IMR-90 (cell line): ENCODE measurements around the gene VPS26A. TPM values are rescaled to one million over a fixed set of nuclear protein-coding genes. Genes with fewer than 3 reads are reported as not detected.

Experiments used
- ATAC-seq: fragments of 200-7000 bp; cut with Tn5 transposase; 2 replicates; pipeline ENCODE4 v1.9.1; 2020; ENCODE audit warnings: low read depth, mild to moderate bottlenecking, moderate library complexity
- BruUV-seq: library from RNA; stranded (reverse); fragments of 400-500 nt; replicated peaks from 2 replicates; lab custom pipeline; 2021; lab: Mats Ljungman, UMichigan
- CTCF ChIA-PET: fragments of 300-600 bp; formaldehyde crosslinking; extraction: SDS; loops from one replicate; lab custom pipeline; 2021; ENCODE audit warnings: antibody characterized with exemption; lab: Yijun Ruan, JAX
- POLR2A ChIA-PET: fragments of 300-600 bp; sonication (Branson Sonifier 250); formaldehyde crosslinking; loops from one replicate; lab custom pipeline; 2022; ENCODE audit warnings: antibody characterized with exemption; ENCODE audit not compliant: unreplicated experiment; lab: Charles Lee
- DNase-seq: peaks from one replicate; pipeline ENCODE4 v3.0.0; 2013
- H2AFZ ChIP-seq: replicated peaks from 2 replicates; pipeline ENCODE3; 2013; ENCODE audit warnings: low read length, mild to moderate bottlenecking; ENCODE audit not compliant: poor library complexity
- H2AK5ac ChIP-seq: 2 replicates; pipeline ENCODE4 v1.6.1; 2013; ENCODE audit warnings: low read depth, low read length, inconsistent platforms
- H2AK9ac ChIP-seq: replicated peaks from 2 replicates; pipeline ENCODE3; 2013; ENCODE audit warnings: mild to moderate bottlenecking, low read depth, low read length, moderate library complexity; ENCODE audit not compliant: poor library complexity
- H2BK120ac ChIP-seq: 2 replicates; pipeline ENCODE4 v1.6.1; 2013; ENCODE audit warnings: low read depth, low read length, inconsistent platforms
- H2BK15ac ChIP-seq: 3 replicates; pipeline ENCODE4 v1.6.1; 2013; ENCODE audit warnings: low read depth, low read length, inconsistent platforms
- H2BK20ac ChIP-seq: 2 replicates; pipeline ENCODE4 v1.6.1; 2013; ENCODE audit warnings: low read depth, mild to moderate bottlenecking, inconsistent platforms, low read length, moderate library complexity
- H2BK5ac ChIP-seq: 2 replicates; pipeline ENCODE4 v1.6.1; 2013; ENCODE audit warnings: mild to moderate bottlenecking, low read depth, low read length, inconsistent platforms; ENCODE audit not compliant: poor library complexity, severe bottlenecking
- H3K14ac ChIP-seq: replicated peaks from 2 replicates; pipeline ENCODE4 v1.6.1; 2013; ENCODE audit warnings: low read depth, low read length, inconsistent platforms
- H3K18ac ChIP-seq: 2 replicates; pipeline ENCODE4 v1.6.1; 2013; ENCODE audit warnings: low read depth, low read length, control low read depth
- H3K23ac ChIP-seq: 2 replicates; pipeline ENCODE4 v1.6.1; 2013; ENCODE audit warnings: low read depth, low read length, inconsistent platforms
- H3K27ac ChIP-seq: 2 replicates; pipeline ENCODE4 v1.5.1; 2013; ENCODE audit warnings: mild to moderate bottlenecking, control low read depth, low read length; ENCODE audit not compliant: insufficient read depth
- H3K27me3 ChIP-seq: 2 replicates; pipeline ENCODE4 v1.6.1; 2013; ENCODE audit warnings: low read length; ENCODE audit not compliant: control insufficient read depth, insufficient read depth
- H3K36me3 ChIP-seq: 2 replicates; pipeline ENCODE4 v1.6.1; 2013; ENCODE audit warnings: low read length, mixed read lengths; ENCODE audit not compliant: control insufficient read depth, insufficient read depth
- H3K4ac ChIP-seq: 2 replicates; pipeline ENCODE4 v1.6.1; 2013; ENCODE audit warnings: low read depth, low read length, inconsistent platforms
- H3K4me1 ChIP-seq: 2 replicates; pipeline ENCODE4 v1.6.1; 2013; ENCODE audit warnings: low read length, mixed read lengths; ENCODE audit not compliant: control insufficient read depth, insufficient read depth
- H3K4me2 ChIP-seq: 2 replicates; pipeline ENCODE4 v1.6.1; 2013; ENCODE audit warnings: low read depth, mild to moderate bottlenecking, control low read depth, low read length, moderate library complexity
- H3K4me3 ChIP-seq: 2 replicates; pipeline ENCODE4 v1.5.1; 2013; ENCODE audit warnings: low read depth, mild to moderate bottlenecking, control low read depth, low read length, moderate library complexity; ENCODE audit not compliant: insufficient read depth
- H3K56ac ChIP-seq: 2 replicates; pipeline ENCODE4 v1.6.1; 2013; ENCODE audit warnings: low read length, inconsistent platforms; ENCODE audit not compliant: insufficient read depth; ENCODE audit errors: extremely low read depth
- H3K79me1 ChIP-seq, 2 experiments: 2 replicates each; pipeline ENCODE4 v1.6.1; 2013; ENCODE audit warnings: low read length in 2 of 2, inconsistent platforms in 1 of 2, low read depth in 1 of 2
- H3K9ac ChIP-seq: 2 replicates; pipeline ENCODE4 v1.6.1; 2013; ENCODE audit warnings: low read depth, low read length, control low read depth
- H3K9me1 ChIP-seq: 2 replicates; pipeline ENCODE4 v1.6.1; 2013; ENCODE audit warnings: low read length, inconsistent platforms; ENCODE audit not compliant: insufficient read depth
- H3K9me3 ChIP-seq: 2 replicates; pipeline ENCODE4 v1.6.1; 2013; ENCODE audit warnings: low read length; ENCODE audit not compliant: control insufficient read depth, insufficient read depth
- H4K20me1 ChIP-seq: 2 replicates; pipeline ENCODE4 v1.6.1; 2013; ENCODE audit warnings: low read length, inconsistent platforms; ENCODE audit not compliant: insufficient read depth
- H4K5ac ChIP-seq: 2 replicates; pipeline ENCODE4 v1.6.1; 2013; ENCODE audit warnings: mild to moderate bottlenecking, low read depth, low read length, control low read depth
- H4K8ac ChIP-seq, 2 experiments: 2 replicates each; pipeline ENCODE4 v1.6.1; 2013; ENCODE audit warnings: low read depth in 2 of 2, low read length in 2 of 2, control low read depth in 1 of 2, inconsistent platforms in 1 of 2
- H4K91ac ChIP-seq: 2 replicates; pipeline ENCODE4 v1.6.1; 2013; ENCODE audit warnings: low read depth, low read length, inconsistent platforms; ENCODE audit not compliant: insufficient read depth
- CHD1 ChIP-seq: IDR thresholded peaks from 2 replicates; pipeline ENCODE4 v1.6.1; 2012; ENCODE audit warnings: low read depth, low read length, improper control_type of control experiment
- NFE2L2 ChIP-seq: fragments of 150-350 bp; IDR thresholded peaks from 2 replicates; pipeline ENCODE4 v1.6.1; 2016; ENCODE audit warnings: low read depth, mild to moderate bottlenecking, low read length
- WGBS, 2 experiments: methylation state at CpG; one replicate each; pipeline versions ENCODE4 v1.1.5 to v1.1.7; 2013; ENCODE audit warnings: missing lambda C conversion rate in 2 of 2; ENCODE audit not compliant: insufficient read length in 1 of 2; ENCODE audit errors: extremely low coverage in 2 of 2; 5-methylcytosine and 5-hydroxymethylcytosine counted together
- dilution Hi-C: fragments of 300-500 bp; cut with HindIII; formaldehyde crosslinking; loops from one replicate; pipeline ENCODE4 v1.14.3; 2018; ENCODE audit warnings: low sequenced_read_pairs; ENCODE audit not compliant: unreplicated experiment
- in situ Hi-C: fragments of 300-500 bp; cut with MboI; formaldehyde crosslinking; loops from 3 replicates; pipeline ENCODE4 v1.14.3; 2019; ENCODE audit warnings: low sequenced_read_pairs, inconsistent platforms, mixed read lengths
- intact Hi-C: fragments of 100-400 bp; cut with micrococcal nuclease; formaldehyde crosslinking; loops from 2 replicates; pipeline ENCODE4 v1.10.0; 2022
- polyA plus RNA-seq, 3 experiments: library from polyadenylated mRNA; depleted of rRNA; stranded (reverse); fragments of >200 nt; gene quantifications; 2 replicates each; pipeline ENCODE4 v1.2.3, GENCODE V29; 2012; ENCODE audit warnings: low replicate concordance in 1 of 3
- total RNA-seq: library from RNA; depleted of rRNA; stranded (reverse); fragments of >200 nt; gene quantifications from 2 replicates; pipeline ENCODE4 v1.2.3, GENCODE V29; 2012

The VPS26A gene
- total and polyA plus RNA-seq, 2 of the 4 experiments (the other 2 are of a cell fraction) = 7.2 to 18.7 TPM

- Histone ChIP-seq H3K4ac (peak within 1 kb of the TSS; percentile 90), H3K36me3 (no peaks in the 10 kb centered on the region), H4K91ac (peak within 1 kb of the TSS; percentile 84), H2AK9ac (no peak within 1 kb of the TSS), H2BK15ac (peak within 1 kb of the TSS; percentile 82; the same call in 2 of the 3 replicates), H4K5ac (peak within 1 kb of the TSS; percentile 49; the same call in 1 of the 2 replicates), H3K56ac (peak within 1 kb of the TSS; percentile 43; the same call in 1 of the 2 replicates), H3K9ac (no peak within 1 kb of the TSS), H2BK120ac (peak within 1 kb of the TSS; percentile 94), H3K4me3 (peak within 1 kb of the TSS; percentile 29; the same call in 1 of the 2 replicates), H2AK5ac (peak within 1 kb of the TSS; percentile 81), H2BK20ac (peak within 1 kb of the TSS; percentile 91), H3K9me3 (no peaks in the 10 kb centered on the region), H2AFZ (peak within 1 kb of the TSS; percentile 0), H3K23ac (peak within 1 kb of the TSS; percentile 81), H3K27ac (no peak within 1 kb of the TSS; the same call in 1 of the 2 replicates), H3K79me1 (0 out of 4 replicates have a peak, but pooled peaks cover 0 to 6% of the 10 kb centered on the region in 2 experiments), H3K14ac (peak within 1 kb of the TSS; percentile 96), H2BK5ac (peak within 1 kb of the TSS; percentile 69), H3K27me3 (no peaks in the 10 kb centered on the region), H3K4me1 (peaks cover 7% of the 10 kb centered on the region), H3K4me2 (peak within 1 kb of the TSS; percentile 29; the same call in 1 of the 2 replicates), H4K8ac (peak within 1 kb of the TSS; percentile 52 to 62; a peak in 3 of 4 replicates), H4K20me1 (no peaks in the 10 kb centered on the region), H3K18ac (peak within 1 kb of the TSS; percentile 52; the same call in 1 of the 2 replicates), H3K9me1 (no peaks in the 10 kb centered on the region; the same call in 1 of the 2 replicates)
- TF ChIP-seq CHD1 (no peak), NFE2L2 (no peak)
- ChIA-PET POLR2A (interaction anchor here (0.6 kb wide), 1 partner anchor 22 kb away, joined by 3 read pairs; no protein-coding TSS in a partner anchor), CTCF (interaction anchor here (0.7 to 1.0 kb wide), 2 partner anchors 31 to 83 kb away, joined by 5 to 6 read pairs; no protein-coding TSS in a partner anchor)
- peak; percentile 28; the same call in 1 of the 2 replicates for ATAC-seq
- 60% methylated on average over 1 of the region's 10 CpGs; no CpG with 5 or more reads in 1 of the 2 experiments for WGBS, 2 experiments
- intact Hi-C loops = no loop called here
- dilution Hi-C loops = no loop called here
- peak; percentile 62 for DNase-seq
- in situ Hi-C loops = no loop called here
- no TSS peak for BruUV-seq
These were observed 36.1 kb upstream of the VPS26A start, which contains the start of gene SRGN for GRCh38 chr10:69087590-69088470. SRGN (plus strand) TSS chr10:69088103; CDS start chr10:69088158, 55 bp downstream.
